Measurements from ENCODE around the gene CTSH.
"Not testable (repeated sequence)": the region's sequence is repeated elsewhere in the genome, so short reads cannot be mapped to it uniquely, and the experiment has no call there.

Gene CTSH

GRCh38 chr15:78938658-78939488 is 6.0 kb downstream of the CTSH start:
- no peak for DNase-seq (ENCODE audit: low read depth)

DNA sequence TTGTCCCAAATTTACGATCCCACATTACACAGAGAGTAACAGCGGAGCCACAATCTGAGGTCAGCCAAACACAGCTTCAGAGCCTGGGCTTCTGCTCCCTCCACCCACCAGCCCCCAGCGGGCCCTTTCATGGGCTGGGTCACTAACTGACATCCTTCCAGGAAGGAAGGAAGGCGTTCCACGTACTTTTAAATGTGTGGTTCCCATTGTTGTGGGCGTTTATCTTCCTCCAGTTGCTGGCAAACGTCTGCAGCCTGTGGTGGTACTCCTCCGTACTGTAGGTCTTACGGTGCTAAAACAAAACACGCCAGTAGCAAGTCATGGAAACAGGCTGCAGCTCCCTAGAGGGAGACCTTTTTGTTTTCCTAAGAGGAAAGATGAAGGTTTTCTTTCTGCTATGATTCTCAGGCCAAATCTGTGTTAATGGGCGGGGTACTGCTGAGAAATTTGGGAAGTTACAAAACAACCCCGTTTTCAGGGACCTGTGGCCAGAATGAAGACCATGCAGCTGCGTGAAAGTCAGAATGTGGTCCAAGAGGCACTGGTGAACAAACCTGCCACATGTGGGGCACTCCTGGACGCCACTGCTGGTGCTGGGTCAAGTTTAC is 7.6 kb downstream of the CTSH start:
- DNase-seq (ENCODE audit: low read depth), result no peak

DNA sequence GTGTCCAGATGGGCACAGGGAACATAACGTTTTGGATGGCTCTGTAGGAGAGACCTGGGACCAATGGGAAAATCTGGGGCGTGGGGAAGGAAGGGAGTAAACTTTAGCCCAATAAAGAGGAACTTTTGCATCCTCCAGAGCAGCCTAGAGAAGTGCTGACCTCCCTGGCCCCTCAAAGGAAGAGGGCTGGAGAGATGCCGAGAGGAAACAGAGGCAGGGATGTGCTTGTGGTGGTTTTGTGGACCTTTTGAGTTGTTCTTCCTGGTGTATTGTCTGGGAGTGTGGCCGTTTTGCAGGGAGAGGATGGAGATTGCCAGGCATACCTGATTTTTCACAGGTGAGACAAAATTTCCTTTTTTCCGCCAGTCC is 10.2 kb downstream of the CTSH start:
- no peak for DNase-seq (ENCODE audit: low read depth)

DNA sequence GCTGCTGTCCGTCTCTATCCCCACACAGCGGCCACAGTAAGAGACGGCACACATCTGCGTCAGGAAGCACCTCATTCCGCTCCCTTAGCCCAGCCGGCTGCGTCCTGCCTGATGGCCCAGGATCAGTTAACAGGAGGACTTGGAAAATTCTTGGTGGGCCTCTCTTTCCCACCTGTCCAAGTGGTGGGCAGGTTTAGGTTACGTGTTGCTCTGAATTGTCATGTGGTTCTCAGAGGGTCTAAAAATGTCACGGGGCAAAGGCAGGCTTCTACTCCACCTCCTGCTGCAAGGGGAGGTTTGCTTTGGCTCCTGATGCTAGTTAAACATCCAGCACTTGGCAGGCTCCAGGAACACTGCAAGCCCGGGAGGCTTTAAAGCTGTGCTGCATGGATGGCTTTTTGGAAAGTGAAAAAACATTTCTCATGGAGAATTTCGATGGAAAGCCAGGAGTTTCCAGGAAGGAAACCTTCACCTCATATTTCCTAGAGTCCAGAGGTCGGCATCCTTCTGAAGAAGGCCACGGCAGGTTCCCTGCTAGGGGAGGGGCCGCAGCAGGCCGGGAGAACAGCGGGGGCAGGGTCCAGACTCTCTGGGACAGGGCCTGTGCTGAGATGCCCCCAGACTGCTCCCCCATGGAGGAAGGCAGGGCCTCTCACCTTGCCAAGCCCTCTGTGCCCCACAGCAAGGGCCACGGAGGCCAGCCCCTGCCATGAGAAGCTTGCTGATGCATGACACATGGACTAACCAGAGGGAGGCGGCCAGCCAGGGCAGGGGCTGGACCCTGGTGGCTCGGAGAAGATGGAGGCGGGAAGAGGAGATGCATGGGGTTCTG is 10.8 kb downstream of the CTSH start:
- DNase-seq (ENCODE audit: low read depth), result peak; percentile 37

- DNase-seq (ENCODE audit: low read depth), result no peak
Observed at GRCh38 chr15:78933187-78933822, 11.5 kb downstream of the CTSH start.

DNA sequence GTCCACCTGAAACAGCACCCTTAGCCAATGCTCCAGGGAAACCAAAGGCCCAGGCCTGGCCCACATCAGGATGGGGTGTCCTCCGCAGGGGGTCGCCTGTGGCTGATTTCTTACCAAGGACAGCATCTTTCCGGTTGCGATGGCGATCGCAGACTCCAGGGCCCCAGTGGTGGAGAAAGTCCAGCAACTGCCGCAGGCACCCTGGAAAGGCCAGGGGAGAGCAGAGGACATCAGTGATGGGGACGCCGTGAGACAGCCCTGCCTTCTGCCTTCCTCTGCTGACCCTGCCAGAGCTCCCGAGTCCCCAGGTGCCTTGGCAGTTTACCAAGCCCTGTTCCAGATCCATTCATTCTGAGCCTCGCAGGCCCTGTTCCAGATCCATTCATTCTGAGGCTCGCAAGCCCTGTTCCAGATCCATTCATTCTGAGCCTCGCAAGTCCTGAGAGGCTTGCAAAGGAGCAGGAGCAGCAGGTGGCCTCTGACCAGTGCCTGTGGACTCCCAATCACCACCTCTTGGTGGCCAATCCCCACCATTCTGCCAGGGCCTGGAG is 12.5 kb downstream of the CTSH start:
- DNase-seq (ENCODE audit: low read depth), result no peak

DNA sequence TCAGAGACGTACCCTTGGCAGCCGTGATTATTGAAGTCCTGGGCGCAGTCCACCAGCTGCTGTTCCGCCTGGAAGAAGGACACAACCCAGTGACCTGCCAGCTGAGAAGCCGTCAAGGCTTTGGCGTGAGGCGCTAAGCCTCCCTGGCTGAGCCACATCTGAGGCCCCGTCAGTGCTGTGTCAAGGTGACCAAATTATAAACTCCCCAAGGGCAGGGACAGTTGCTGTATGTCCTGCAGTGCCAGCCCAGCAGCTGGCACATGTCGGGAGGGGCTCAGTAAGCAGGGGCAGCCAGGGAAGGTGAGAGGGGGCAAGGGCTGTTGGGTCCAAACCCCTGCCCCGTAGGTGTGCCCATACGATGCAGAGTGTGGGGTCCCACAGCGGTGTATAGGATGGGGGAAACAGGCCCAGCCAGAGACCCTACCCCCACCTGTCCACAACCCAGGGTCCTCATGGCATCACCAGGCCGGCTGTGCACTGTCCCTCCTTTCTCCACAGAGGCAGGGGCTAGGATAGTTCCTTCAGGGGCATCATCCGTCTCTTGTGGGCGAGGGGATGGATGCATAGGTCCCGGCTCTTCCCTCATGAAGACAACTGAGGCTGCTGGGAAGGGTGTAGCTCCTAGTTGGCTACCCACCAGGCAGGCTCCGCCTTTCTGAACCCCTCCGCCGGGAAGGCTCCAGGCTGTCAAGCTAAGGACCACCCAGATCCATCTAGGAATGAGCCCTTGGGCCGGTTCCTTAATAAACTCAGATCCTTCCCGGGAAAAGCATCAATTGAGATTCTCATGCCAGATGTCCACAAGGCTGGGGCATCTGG is 13.2 kb downstream of the CTSH start:
- no peak for DNase-seq (ENCODE audit: low read depth)

DNA sequence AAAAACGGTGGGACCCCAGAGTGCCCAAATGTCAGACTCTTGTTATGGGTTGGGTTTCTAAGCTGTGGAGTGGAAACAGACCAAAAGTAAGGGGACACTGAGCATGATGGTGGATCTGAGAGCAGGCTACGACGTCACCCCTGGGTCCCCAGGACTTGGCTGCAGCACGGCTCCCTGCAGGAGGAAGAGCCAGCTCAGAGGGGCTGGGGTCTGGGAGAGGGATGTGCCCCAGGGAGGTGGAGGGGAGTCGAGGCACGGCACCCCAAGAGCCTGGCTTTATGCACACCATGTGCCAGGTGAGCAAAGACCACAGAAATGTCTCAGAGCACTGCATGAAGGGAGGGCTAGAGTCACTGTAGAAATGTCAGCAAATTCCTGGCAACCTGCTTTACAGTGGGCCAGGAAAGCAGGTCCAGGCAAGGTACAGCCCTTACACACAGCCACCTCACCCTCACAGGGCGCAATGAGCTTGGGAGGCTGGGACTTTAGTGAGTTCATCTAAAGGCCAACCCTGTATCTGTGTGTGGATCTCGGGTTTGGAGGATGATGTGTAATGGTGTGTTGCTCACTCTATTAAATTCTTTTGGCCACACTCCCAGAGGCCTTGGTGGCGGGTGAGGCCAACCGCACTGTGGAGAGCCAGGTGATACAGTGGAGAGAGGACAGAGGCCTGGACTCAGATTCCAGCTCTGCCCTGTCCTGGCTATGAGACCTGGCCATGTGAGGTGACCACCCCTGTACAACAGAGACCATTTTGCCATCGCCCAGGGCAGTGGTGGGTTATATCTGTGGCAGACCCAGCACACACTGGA is 14.1 kb downstream of the CTSH start:
- peak; percentile 95 for DNase-seq (ENCODE audit: low read depth)

DNA sequence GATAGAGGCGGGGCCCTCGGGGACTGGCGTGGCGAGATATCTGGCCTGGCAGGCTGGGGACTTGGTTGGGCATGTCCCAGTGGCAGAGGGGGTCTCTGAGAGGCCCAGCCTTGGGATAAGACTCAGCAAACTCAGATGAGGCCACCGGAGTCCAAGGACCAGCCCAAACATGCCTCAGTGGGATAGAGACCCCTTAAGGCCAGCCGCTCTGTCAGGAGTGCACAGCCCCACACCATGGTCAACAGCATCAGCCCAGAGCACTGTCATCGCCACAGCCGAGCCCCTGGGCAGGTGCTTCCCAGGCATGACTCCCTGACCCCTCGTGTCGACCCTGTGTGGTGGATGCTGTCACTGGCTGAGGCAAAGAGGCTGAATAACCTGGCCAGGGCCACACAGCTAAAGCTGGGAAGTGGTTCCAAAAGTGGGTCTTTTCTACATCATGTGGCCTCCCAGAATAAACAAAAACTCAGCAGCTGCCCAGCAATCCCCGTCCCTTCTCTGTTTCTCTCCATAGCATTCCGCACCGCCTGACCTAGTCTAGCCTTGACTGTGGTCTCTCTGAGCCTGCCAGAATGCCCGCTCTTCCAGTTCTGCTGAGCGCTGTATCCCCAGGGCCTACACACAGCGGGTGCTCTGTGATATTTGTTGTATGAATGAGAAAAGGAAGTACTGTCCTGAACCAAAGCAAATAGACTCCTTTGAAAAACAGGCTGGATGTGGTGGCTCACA is 15.1 kb downstream of the CTSH start:
- no peak for DNase-seq (ENCODE audit: low read depth)

- no peak for DNase-seq (ENCODE audit: low read depth)
Observed at GRCh38 chr15:78928616-78929093, 16.2 kb downstream of the CTSH start.

GRCh38 chr15:78928176-78928575 is 16.7 kb downstream of the CTSH start:
- DNase-seq (ENCODE audit: low read depth), result not testable (repeated sequence)

GRCh38 chr15:78927077-78927790 is 17.6 kb downstream of the CTSH start:
- DNase-seq (ENCODE audit: low read depth), result no peak

GRCh38 chr15:78925956-78926743 is 18.7 kb downstream of the CTSH start:
- DNase-seq (ENCODE audit: low read depth), result no peak

GRCh38 chr15:78925076-78925624 is 19.7 kb downstream of the CTSH start:
- no peak for DNase-seq (ENCODE audit: low read depth)

DNA sequence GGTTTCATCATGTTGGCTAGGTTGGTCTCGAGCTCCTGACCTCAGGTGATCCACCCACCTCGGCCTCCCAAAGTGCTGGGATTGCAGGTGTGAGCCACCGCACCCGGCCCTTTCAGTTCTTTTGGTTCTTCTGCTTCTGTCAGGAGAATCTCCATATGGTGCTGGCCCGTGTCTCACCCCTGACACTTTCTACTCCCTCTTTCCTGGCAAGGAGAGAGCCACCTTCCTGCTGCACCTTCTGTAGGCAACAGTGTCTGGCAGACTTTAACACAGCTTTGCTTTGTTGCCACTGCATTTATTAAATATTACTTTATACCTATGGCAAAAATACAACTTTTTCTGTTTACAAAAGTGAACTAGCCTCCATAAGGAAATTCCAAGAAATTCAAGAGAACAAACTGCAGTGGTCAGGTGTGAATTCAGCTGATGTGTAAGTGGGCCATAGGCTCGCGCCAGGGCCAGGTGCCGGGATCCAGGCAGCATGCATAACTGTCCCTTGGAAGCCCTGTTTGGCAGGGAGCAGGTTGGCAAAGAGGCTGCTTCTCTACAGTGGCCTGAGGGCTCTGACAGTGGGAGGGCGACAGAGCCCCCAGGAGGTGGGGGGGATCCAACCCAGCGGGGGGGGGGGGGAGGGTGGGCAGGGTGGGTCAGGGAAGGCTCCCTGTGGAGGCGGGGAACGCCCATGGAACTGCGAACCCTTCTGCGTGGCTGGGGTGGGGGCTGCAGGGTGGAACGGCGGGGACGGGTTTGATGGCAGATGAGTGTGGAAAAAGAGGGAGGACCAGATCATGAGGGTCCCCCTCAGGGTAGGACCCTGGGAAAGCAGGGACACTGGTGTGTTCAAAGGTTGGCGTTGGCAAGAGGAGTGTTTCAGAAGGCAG is 21.1 kb downstream of the CTSH start:
- no peak for DNase-seq (ENCODE audit: low read depth)

DNA sequence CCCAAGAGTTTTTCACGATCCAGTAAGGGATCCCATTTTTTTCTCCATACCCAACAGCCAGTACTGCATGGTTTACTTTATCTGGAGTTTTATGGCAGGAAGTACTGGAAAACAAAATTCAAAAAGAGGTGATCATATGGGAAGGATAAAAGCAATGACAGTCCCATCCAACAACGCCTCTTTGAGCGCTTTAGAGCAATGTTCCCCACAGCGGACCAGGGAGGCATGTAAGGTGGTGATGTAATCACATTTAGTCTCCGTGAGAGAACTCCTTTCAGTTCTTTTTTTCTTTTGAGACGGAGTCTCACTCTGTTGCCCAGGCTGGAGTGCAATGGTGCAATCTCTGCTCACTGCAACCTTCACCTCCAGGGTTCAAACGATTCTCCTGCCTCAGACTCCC is 21.8 kb downstream of the CTSH start:
- DNase-seq (ENCODE audit: low read depth), result no peak

GRCh38 chr15:78922527-78922926 is 22.3 kb downstream of the CTSH start:
- no peak for DNase-seq (ENCODE audit: low read depth)

All from EH (cell line).